Prostate gland (tissue), 2 donors: ENCODE data around the gene ANKMY1. TPM values are rescaled to one million over a fixed set of nuclear protein-coding genes. Genes with fewer than 3 reads are reported as not detected.

Experiments used
- DNase-seq: peaks from one replicate; pipeline ENCODE4 v3.0.0-alpha.2; 2019; ENCODE audit warnings: low spot score
- H3K27ac ChIP-seq, 2 donors: fragments of 200-600 bp; sonication (generic); 2 replicates each; pipeline ENCODE4 v1.5.1; 2017 to 2019
- H3K27me3 ChIP-seq: fragments of 200-600 bp; sonication (generic); replicated peaks from 2 replicates; pipeline ENCODE4 v1.5.1; 2019; ENCODE audit not compliant: insufficient read depth
- H3K36me3 ChIP-seq, 2 donors: fragments of 200-600 bp; sonication (generic); 1 replicate in 1 of 2; 2 replicates in 1 of 2; pipeline versions ENCODE4 v1.5.1 to v1.8.1; 2017 to 2019
- H3K4me1 ChIP-seq: fragments of 200-600 bp; sonication (generic); replicated peaks from 2 replicates; pipeline ENCODE4 v1.5.1; 2019
- H3K4me3 ChIP-seq, 2 donors: fragments of 200-600 bp; sonication (generic); 2 replicates each; pipeline ENCODE4 v1.5.1; 2017 to 2019
- H3K9me3 ChIP-seq: fragments of 200-600 bp; sonication (generic); 2 replicates; pipeline ENCODE4 v1.5.1; 2017
- CTCF ChIP-seq, 4 experiments: fragments of 200-600 bp in 2 of 4; fragments of 450-650 bp in 2 of 4; sonication (generic) in 2 of 4; IDR thresholded peaks; 1 replicate in 3 of 4; 2 replicates in 1 of 4; pipeline ENCODE4 v1.5.1; 2016 to 2019; ENCODE audit warnings: antibody characterized with exemption in 4 of 4, mild to moderate bottlenecking in 2 of 4, moderate library complexity in 2 of 4
- POLR2A ChIP-seq: fragments of 450-650 bp; IDR thresholded peaks from one replicate; pipeline ENCODE4 v1.6.1; 2016; ENCODE audit warnings: antibody characterized with exemption, mild to moderate bottlenecking
- POLR2AphosphoS5 ChIP-seq: sonication (generic); formaldehyde crosslinking; IDR thresholded peaks from one replicate; pipeline ENCODE4 v1.6.1; 2017; ENCODE audit warnings: antibody characterized with exemption
- WGBS: methylation state at CpG from one replicate; pipeline ENCODE4 v1.1.5; 2018; 5-methylcytosine and 5-hydroxymethylcytosine counted together
- intact Hi-C: fragments of 100-400 bp; cut with DNase I; formaldehyde crosslinking; loops from one replicate; pipeline ENCODE4 v1.14.2; 2022
- total RNA-seq, 2 donors: library from RNA; depleted of rRNA; stranded (reverse); fragments of >200 nt; gene quantifications; one replicate each; pipeline ENCODE4 v1.1.0, GENCODE V29; 2016

The ANKMY1 gene
- total RNA-seq, 2 donors from 2014 or later = 22.7 to 31.4 TPM

- H3K36me3 ChIP-seq = no peaks in the 10 kb centered on the region
- no peak overlapping the region for H3K4me3 ChIP-seq
Observed at GRCh38 chr2:240531038-240531437, 26.8 kb downstream of the ANKMY1 start.

GRCh38 chr2:240530181-240530580 is 27.6 kb downstream of the ANKMY1 start:
- Histone ChIP-seq H3K27ac (no peak overlapping the region), H3K9me3 (no peaks in the 10 kb centered on the region), H3K27me3 (no peaks in the 10 kb centered on the region), H3K4me3 (no peak overlapping the region), H3K4me1 (no peaks in the 10 kb centered on the region), H3K36me3 (no peaks in the 10 kb centered on the region)
- TF ChIP-seq POLR2AphosphoS5 (no peak), CTCF (IDR thresholded peaks at IDR 0.05) (no peak), POLR2A (no peak)
- intact Hi-C loops = no loop called here
- no peak for DNase-seq
- WGBS = 88% methylated on average over 7 of the region's 7 CpGs

More at GRCh38 chr2:240531038-240531437, 26.8 kb downstream of the ANKMY1 start:
- Histone ChIP-seq H3K27me3 (no peaks in the 10 kb centered on the region), H3K27ac (no peak overlapping the region), H3K4me1 (no peaks in the 10 kb centered on the region), H3K9me3 (no peaks in the 10 kb centered on the region)
- intact Hi-C loops = no loop called here
- 98% methylated on average over 5 of the region's 5 CpGs for WGBS
- no peak for TF ChIP-seq POLR2AphosphoS5
- no peak for TF ChIP-seq POLR2A
- no peak for TF ChIP-seq CTCF (IDR thresholded peaks at IDR 0.05)
- DNase-seq = no peak

- H3K9me3 ChIP-seq = no peaks in the 10 kb centered on the region
- intact Hi-C loops = no loop called here
- no peak overlapping the region for H3K27ac ChIP-seq
- TF ChIP-seq POLR2AphosphoS5 (no peak), CTCF (IDR thresholded peaks at IDR 0.05) (no peak), POLR2A (no peak)
- H3K36me3 ChIP-seq = no peaks in the 10 kb centered on the region
- no peaks in the 10 kb centered on the region for H3K4me1 ChIP-seq
- no peak overlapping the region for H3K4me3 ChIP-seq
- 98% methylated on average over 16 of the region's 16 CpGs for WGBS
- DNase-seq = no peak
- no peaks in the 10 kb centered on the region for H3K27me3 ChIP-seq
Observed at GRCh38 chr2:240529344-240529999, 28.3 kb downstream of the ANKMY1 start.

- Histone ChIP-seq H3K9me3 (no peaks in the 10 kb centered on the region), H3K36me3 (no peaks in the 10 kb centered on the region), H3K4me1 (no peaks in the 10 kb centered on the region), H3K4me3 (no peak overlapping the region), H3K27me3 (no peaks in the 10 kb centered on the region), H3K27ac (no peak overlapping the region)
- DNase-seq = no peak
- TF ChIP-seq POLR2AphosphoS5 = no peak
- TF ChIP-seq POLR2A = no peak
- TF ChIP-seq CTCF (IDR thresholded peaks at IDR 0.05) = no peak
- intact Hi-C loops = no loop called here
- 90% methylated on average over 13 of the region's 13 CpGs for WGBS
Observed at GRCh38 chr2:240528406-240529040, 29.3 kb downstream of the ANKMY1 start.
